Measurements from ENCODE around the gene ACOT7. TPM values are rescaled to one million over a fixed set of nuclear protein-coding genes. Genes with fewer than 3 reads are reported as not detected.
"Not testable (repeated sequence)": the region's sequence is repeated elsewhere in the genome, so short reads cannot be mapped to it uniquely, and the experiment has no call there.

Gene ACOT7
- total RNA-seq, 1 donor from 2014 or later, result 8.6 TPM

DNA sequence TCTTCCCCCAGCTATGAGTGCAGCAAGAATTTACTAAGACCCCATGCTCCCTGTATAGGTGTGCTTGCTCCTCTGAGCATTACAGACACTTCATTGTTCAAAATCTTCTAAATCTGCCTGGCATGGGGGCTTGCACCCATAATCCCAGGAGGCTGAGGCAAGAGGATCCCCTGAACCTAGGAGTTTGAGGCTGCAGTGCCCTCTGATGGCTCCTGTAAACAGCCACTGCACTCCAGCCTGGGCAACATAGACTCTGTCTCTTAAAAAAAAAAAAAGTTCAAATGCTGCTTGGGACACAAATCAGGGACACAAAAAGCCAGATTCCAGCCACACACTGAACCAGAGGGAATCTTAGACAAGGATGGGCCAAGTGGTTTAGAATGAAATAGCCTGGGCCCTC lies 3.4 kb upstream of the ACOT7 start:
- no peak for DNase-seq
- no peak for TF ChIP-seq CTCF (IDR thresholded peaks at IDR 0.05; ENCODE audit: borderline replicate concordance)
- Histone ChIP-seq H3K9me3 (replicated peaks) (no peaks in the 10 kb centered on the region), H3K27ac (replicated peaks) (no peak overlapping the region), H3K4me3 (no peak overlapping the region), H3K36me3 (no peaks in the 10 kb centered on the region), H3K27me3 (ENCODE audit: low read depth) (peaks cover 11% of the 10 kb centered on the region), H3K4me1 (peaks cover 14% of the 10 kb centered on the region)
- intact Hi-C loops (cut with micrococcal nuclease), result no loop called here

- H3K4me1 ChIP-seq, result peaks cover 16% of the 10 kb centered on the region
- H3K9me3 ChIP-seq (replicated peaks); intact Hi-C loops (cut with micrococcal nuclease); H3K27me3 ChIP-seq (ENCODE audit: low read depth); DNase-seq; H3K27ac ChIP-seq (replicated peaks); H3K4me3 ChIP-seq; H3K36me3 ChIP-seq: not testable (repeated sequence)
These were observed 2.2 kb upstream of the ACOT7 start for GRCh38 chr1:6395781-6396244.

- peaks cover 16% of the 10 kb centered on the region for H3K4me1 ChIP-seq
- H3K4me3 ChIP-seq; intact Hi-C loops (cut with micrococcal nuclease); H3K9me3 ChIP-seq (replicated peaks); H3K36me3 ChIP-seq; H3K27me3 ChIP-seq (ENCODE audit: low read depth); H3K27ac ChIP-seq (replicated peaks); DNase-seq: not testable (repeated sequence)
These were observed 1.6 kb upstream of the ACOT7 start for GRCh38 chr1:6395130-6395529.

DNA sequence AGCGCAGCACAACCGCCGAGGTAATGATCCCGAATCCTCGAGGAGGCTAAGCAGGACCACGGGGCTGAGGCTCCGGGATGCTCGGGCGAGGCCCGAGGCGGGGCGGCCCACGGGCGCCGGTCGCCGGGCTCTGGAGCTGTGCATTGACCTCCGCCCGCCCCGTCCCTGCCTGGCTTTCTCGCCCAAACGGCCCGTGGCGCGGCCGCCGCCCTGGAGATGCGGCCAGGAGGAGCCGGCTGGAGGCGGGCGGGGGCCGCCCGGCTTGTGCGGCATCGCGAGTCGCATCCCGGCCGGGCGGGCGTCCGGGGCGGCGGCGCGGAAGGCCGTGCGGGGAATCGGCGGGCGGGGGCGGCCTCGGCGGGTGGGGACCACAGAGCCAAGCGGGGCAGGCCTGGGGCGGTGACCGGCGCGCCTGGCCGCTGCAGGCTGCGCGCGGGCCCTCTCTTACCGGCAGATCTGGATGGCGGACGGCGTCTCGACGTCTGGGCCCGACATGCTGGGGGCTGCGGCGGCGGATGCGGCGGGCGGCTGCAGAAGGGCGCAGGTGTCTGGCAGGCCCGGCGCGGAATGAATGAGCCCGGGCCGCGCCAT lies 663 bp downstream of the ACOT7 start:
- DNase-seq, result no peak
- Histone ChIP-seq H3K27ac (replicated peaks) (peak overlapping the region; percentile 97), H3K36me3 (no peaks in the 10 kb centered on the region), H3K9me3 (replicated peaks) (no peaks in the 10 kb centered on the region), H3K27me3 (ENCODE audit: low read depth) (no peaks in the 10 kb centered on the region), H3K4me1 (peaks cover 16% of the 10 kb centered on the region), H3K4me3 (peak overlapping the region; percentile 71)
- no peak for TF ChIP-seq CTCF (IDR thresholded peaks at IDR 0.05; ENCODE audit: borderline replicate concordance)
- intact Hi-C loops (cut with micrococcal nuclease), result no loop called here

DNA sequence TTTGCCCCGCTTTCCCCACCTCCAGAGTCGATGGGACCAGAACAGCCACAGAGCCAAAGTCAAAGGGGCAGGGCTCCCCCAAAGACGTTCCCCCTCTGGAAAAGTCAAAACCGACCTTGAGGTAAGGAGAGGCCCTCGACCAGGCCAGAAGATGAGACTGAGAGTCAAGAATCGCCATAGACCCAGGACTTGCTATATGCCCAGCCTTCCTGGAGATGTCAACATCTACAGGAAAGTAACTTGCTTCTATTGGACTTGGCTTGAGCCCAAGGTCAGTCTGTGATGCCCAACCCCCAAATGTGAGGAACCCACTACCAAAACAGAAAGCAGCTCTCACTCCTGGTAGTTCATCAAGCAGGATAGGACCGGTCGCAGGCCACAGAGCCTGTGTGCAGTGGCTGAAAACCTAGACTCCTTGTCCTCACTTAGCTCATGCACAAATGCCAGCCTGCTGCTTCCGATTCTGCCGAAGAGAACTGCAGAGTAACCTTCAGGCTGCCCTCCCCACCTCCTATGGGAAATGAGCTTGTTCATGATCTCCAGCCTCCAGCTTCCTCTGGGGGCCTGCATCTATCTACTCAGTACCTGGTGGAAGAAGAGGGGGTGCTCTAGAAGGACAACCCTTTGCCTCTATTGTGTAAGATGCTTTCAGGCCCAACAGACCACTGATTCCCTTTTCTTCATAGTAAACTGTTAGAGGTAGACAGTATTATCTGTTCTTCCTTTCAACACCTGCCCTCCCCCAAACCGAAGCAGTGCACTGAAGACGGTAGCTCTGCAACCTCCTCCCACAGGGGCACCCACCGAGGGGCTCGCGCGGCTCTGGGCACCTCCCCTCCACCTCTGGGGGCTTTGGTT lies 1.4 kb downstream of the ACOT7 start:
- Histone ChIP-seq H3K4me3 (peak overlapping the region; percentile 71), H3K27me3 (ENCODE audit: low read depth) (no peaks in the 10 kb centered on the region), H3K36me3 (no peaks in the 10 kb centered on the region), H3K4me1 (peaks cover 16% of the 10 kb centered on the region), H3K27ac (replicated peaks) (peak overlapping the region; percentile 97), H3K9me3 (replicated peaks) (no peaks in the 10 kb centered on the region)
- TF ChIP-seq CTCF (IDR thresholded peaks at IDR 0.05; ENCODE audit: borderline replicate concordance), result no peak
- intact Hi-C loops (cut with micrococcal nuclease), result no loop called here
- DNase-seq, result no peak

DNA sequence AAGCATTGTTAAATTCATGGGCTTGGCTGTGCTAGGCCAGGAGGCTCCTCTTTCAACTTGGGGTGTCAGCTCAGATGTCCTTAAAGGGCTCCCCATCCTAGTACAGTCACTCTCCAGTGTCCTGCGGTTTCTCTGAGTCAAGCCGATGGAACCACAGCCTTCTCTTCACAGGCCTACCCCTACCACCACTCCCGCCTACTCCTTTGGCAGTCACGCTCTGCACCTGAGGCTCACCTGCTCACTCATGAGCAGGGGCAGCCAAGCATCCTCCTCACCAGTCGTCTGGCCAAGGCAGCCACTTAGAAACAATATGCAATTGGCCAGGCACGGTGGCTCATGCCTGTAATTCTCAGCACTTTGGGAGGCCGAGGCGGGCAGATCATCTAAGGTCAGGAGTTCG lies 3.6 kb downstream of the ACOT7 start:
- H3K36me3 ChIP-seq, result no peaks in the 10 kb centered on the region
- peaks cover 27% of the 10 kb centered on the region for H3K4me1 ChIP-seq
- H3K27me3 ChIP-seq (ENCODE audit: low read depth), result no peaks in the 10 kb centered on the region
- no peak overlapping the region for H3K4me3 ChIP-seq
- TF ChIP-seq CTCF (IDR thresholded peaks at IDR 0.05; ENCODE audit: borderline replicate concordance), result no peak
- no peak for DNase-seq
- H3K9me3 ChIP-seq (replicated peaks), result no peaks in the 10 kb centered on the region
- intact Hi-C loops (cut with micrococcal nuclease), result no loop called here
- H3K27ac ChIP-seq (replicated peaks), result no peak overlapping the region
